HepG2 (cell line): ENCODE measurements around the gene ESR1. TPM values are rescaled to one million over a fixed set of nuclear protein-coding genes. Genes with fewer than 3 reads are reported as not detected.

ENCODE experiments used
- ATAD3A ChIP-seq: sonication (generic); formaldehyde crosslinking; IDR thresholded peaks from 2 replicates; pipeline ENCODE4 v1.4.0; 2020; ENCODE audit warnings: missing genetic modification reagents
- CERS6 ChIP-seq: sonication (generic); formaldehyde crosslinking; IDR thresholded peaks from 2 replicates; pipeline ENCODE4 v1.5.0; 2020; ENCODE audit warnings: missing genetic modification reagents
- DNMT3B ChIP-seq: conservative IDR thresholded peaks from 2 replicates; pipeline ENCODE4 v1.6.1; 2016; ENCODE audit warnings: missing biosample characterization, control low read depth
- FOSL2 ChIP-seq: sonication (generic); formaldehyde crosslinking; IDR thresholded peaks from 2 replicates; pipeline ENCODE4 v1.4.0; 2020; ENCODE audit warnings: missing genetic modification reagents
- KLF11 ChIP-seq: IDR thresholded peaks from 2 replicates; pipeline ENCODE4 v1.6.1; 2016; ENCODE audit warnings: missing compliant biosample characterization
- MAFF ChIP-seq: IDR thresholded peaks from 2 replicates; pipeline ENCODE4 v1.6.1; 2011; ENCODE audit warnings: low read depth, low read length, improper control_type of control experiment
- MTA3 ChIP-seq: sonication (generic); formaldehyde crosslinking; IDR thresholded peaks from 2 replicates; pipeline ENCODE4 v1.4.0; 2020; ENCODE audit warnings: missing genetic modification reagents
- MTF1 ChIP-seq: sonication (generic); formaldehyde crosslinking; IDR thresholded peaks from 2 replicates; pipeline ENCODE4 v1.5.0; 2020; ENCODE audit warnings: missing genetic modification reagents
- NCOA5 ChIP-seq: sonication (generic); formaldehyde crosslinking; IDR thresholded peaks from 2 replicates; pipeline ENCODE4 v1.4.0; 2020; ENCODE audit warnings: missing genetic modification reagents
- PRDM15 ChIP-seq: sonication (generic); formaldehyde crosslinking; IDR thresholded peaks from 2 replicates; pipeline ENCODE4 v1.4.0; 2020; ENCODE audit warnings: missing genetic modification reagents
- SIX4 ChIP-seq: sonication (generic); formaldehyde crosslinking; IDR thresholded peaks from 2 replicates; pipeline ENCODE4 v1.4.0; 2020; ENCODE audit warnings: missing genetic modification reagents
- SNRNP70 ChIP-seq: fragments of 200-400 bp; formaldehyde crosslinking; IDR thresholded peaks from 2 replicates; pipeline ENCODE4 v1.6.1; 2017; ENCODE audit warnings: mild to moderate bottlenecking, low read depth, low read length, moderate library complexity
- SRSF9 ChIP-seq: fragments of 200-400 bp; formaldehyde crosslinking; IDR thresholded peaks from 2 replicates; pipeline ENCODE4 v1.6.1; 2018; ENCODE audit warnings: borderline replicate concordance, mild to moderate bottlenecking, low read depth, low read length; ENCODE audit not compliant: insufficient read depth, poor library complexity, severe bottlenecking
- TFDP1 ChIP-seq: IDR thresholded peaks from 2 replicates; pipeline ENCODE4 v1.6.1; 2016; ENCODE audit warnings: missing compliant biosample characterization, missing genetic modification reagents, borderline replicate concordance
- ZBTB49 ChIP-seq: sonication (generic); formaldehyde crosslinking; IDR thresholded peaks from 2 replicates; pipeline ENCODE4 v1.4.0; 2020; ENCODE audit warnings: missing genetic modification reagents, borderline replicate concordance
- ZNF256 ChIP-seq: sonication (generic); formaldehyde crosslinking; conservative IDR thresholded peaks from 2 replicates; pipeline ENCODE4 v1.4.0; 2020; ENCODE audit warnings: missing genetic modification reagents
- ZNF468 ChIP-seq: sonication (generic); formaldehyde crosslinking; IDR thresholded peaks from 2 replicates; pipeline ENCODE4 v1.8.0; 2022; ENCODE audit warnings: mild to moderate bottlenecking, moderate library complexity, missing genetic modification reagents
- ZNF564 ChIP-seq: sonication (generic); formaldehyde crosslinking; IDR thresholded peaks from 2 replicates; pipeline ENCODE4 v1.8.1; 2023; ENCODE audit warnings: mild to moderate bottlenecking, missing genetic modification reagents
- ZNF788 ChIP-seq: sonication (generic); formaldehyde crosslinking; IDR thresholded peaks from 2 replicates; pipeline ENCODE4 v1.5.0; 2020; ENCODE audit warnings: mild to moderate bottlenecking, missing genetic modification reagents, borderline replicate concordance
- ZSCAN22 ChIP-seq: sonication (generic); formaldehyde crosslinking; IDR thresholded peaks from 2 replicates; pipeline ENCODE4 v1.4.0; 2020; ENCODE audit warnings: mild to moderate bottlenecking, missing genetic modification reagents
- polyA plus RNA-seq, 8 experiments: library from polyadenylated mRNA; depleted of rRNA in 3 of 8; stranded (reverse) in 7 of 8; unstranded in 1 of 8; fragments of >200 nt; fragmentation: Illumina TruSeq in 4 of 8; extraction: Trizol in 4 of 8; gene quantifications; 2 replicates each; pipeline versions ENCODE4 v1.2.1 to v1.2.3, GENCODE V29; 2011 to 2016; ENCODE audit warnings: low read depth in 4 of 8, missing spikeins in 1 of 8, mixed read lengths in 1 of 8; ENCODE audit not compliant: insufficient read depth in 1 of 8
- total RNA-seq, 5 experiments: library from RNA; depleted of rRNA; stranded (reverse); fragments of >200 nt; fragmentation: Illumina TruSeq; extraction: Trizol; gene quantifications; 2 replicates each; pipeline ENCODE4 v1.2.3, GENCODE V29; 2016; ENCODE audit warnings: low read depth in 1 of 5
- TF ChIP-seq, protein P1 (sequence below): sonication (generic); IDR thresholded peaks from 2 replicates; pipeline ENCODE4 v1.6.1; 2016; ENCODE audit warnings: low read depth, borderline replicate concordance

The ESR1 gene
- total and polyA plus RNA-seq, 2 of the 13 experiments (the other 11 are each of a cell fraction or from before 2014, with no cell fraction given) = not detected

DNA sequence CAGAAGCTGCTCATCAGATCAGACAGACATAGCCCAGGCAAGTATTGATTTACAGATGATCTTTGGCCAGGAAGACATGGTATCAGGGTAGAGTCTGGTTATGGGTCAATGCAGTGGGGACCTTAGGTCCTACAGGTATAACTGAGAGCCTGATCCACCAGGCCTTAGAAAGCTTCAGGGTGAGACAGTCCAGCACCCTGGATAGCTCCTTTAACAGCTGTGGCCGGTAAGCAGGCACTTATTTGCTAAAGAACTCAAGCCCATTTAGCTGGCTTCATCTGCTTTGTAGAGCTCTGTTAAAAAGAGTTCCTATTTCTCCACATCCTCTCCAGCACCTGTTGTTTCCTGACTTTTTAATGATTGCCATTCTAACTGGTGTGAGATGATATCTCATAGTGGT, 39.6 kb downstream of the ESR1 start (continued):
- TF ChIP-seq ZBTB49 = no peak
- no peak for TF ChIP-seq DNMT3B (CRISPR knock-in tag)
- TF ChIP-seq FOSL2 (CRISPR knock-in tag) = 0 out of 2 replicates have a peak, but pooled peaks have one; percentile 10
- TF ChIP-seq NCOA5 = no peak
- TF ChIP-seq SIX4 = peak; percentile 47; the same call in 1 of the 2 replicates
- no peak for TF ChIP-seq SRSF9
- no peak for TF ChIP-seq MAFF
- no peak for TF ChIP-seq MTA3 (CRISPR knock-in tag)
- no peak for TF ChIP-seq ZNF564 (CRISPR knock-in tag)
- TF ChIP-seq TFDP1 = no peak
- TF ChIP-seq ZNF256 (CRISPR knock-in tag) = peak; percentile 60; the same call in 1 of the 2 replicates
- TF ChIP-seq ZNF788 (CRISPR knock-in tag) = no peak
- TF ChIP-seq, protein P1, sequence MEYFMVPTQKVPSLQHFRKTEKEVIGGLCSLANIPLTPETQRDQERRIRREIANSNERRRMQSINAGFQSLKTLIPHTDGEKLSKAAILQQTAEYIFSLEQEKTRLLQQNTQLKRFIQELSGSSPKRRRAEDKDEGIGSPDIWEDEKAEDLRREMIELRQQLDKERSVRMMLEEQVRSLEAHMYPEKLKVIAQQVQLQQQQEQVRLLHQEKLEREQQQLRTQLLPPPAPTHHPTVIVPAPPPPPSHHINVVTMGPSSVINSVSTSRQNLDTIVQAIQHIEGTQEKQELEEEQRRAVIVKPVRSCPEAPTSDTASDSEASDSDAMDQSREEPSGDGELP = peak; percentile 96
- TF ChIP-seq KLF11 (CRISPR knock-in tag) = 0 out of 2 replicates have a peak, but pooled peaks have one; percentile 34
- TF ChIP-seq SNRNP70 = no peak
- TF ChIP-seq ATAD3A (CRISPR knock-in tag) = no peak
- no peak for TF ChIP-seq ZSCAN22 (CRISPR knock-in tag)
- no peak for TF ChIP-seq PRDM15 (CRISPR knock-in tag)
- TF ChIP-seq ZNF468 = no peak
- TF ChIP-seq MTF1 (CRISPR knock-in tag) = no peak
- TF ChIP-seq CERS6 (CRISPR knock-in tag) = no peak
